H1 (cell line): ENCODE data around the gene ARMH2.

Source experiments
- CBX8 ChIP-seq: fragments of 300-800, 300-1000 bp; sonication (generic); IDR thresholded peaks from 2 replicates; pipeline ENCODE4 v1.7.1; 2016; ENCODE audit warnings: low read depth, low read length, borderline replicate concordance
- CTCF ChIP-seq, 3 experiments: IDR thresholded peaks; 1 replicate in 2 of 3; 2 replicates in 1 of 3; pipeline versions ENCODE4 v1.5.1 to v1.6.1; 2011; ENCODE audit warnings: low read length in 3 of 3, mild to moderate bottlenecking in 3 of 3, inconsistent platforms in 2 of 3, low read depth in 1 of 3, moderate library complexity in 1 of 3; ENCODE audit not compliant: insufficient read depth in 1 of 3; ENCODE audit errors: control extremely low read depth in 1 of 3
- EZH2 ChIP-seq: fragments of 200-600 bp; sonication (generic); IDR thresholded peaks from 2 replicates; pipeline ENCODE4 v1.7.1; 2012; ENCODE audit warnings: low read depth, mild to moderate bottlenecking, moderate library complexity, low read length, inconsistent platforms; ENCODE audit not compliant: severe bottlenecking
- FOSL1 ChIP-seq: IDR thresholded peaks from 2 replicates; pipeline ENCODE4 v1.6.1; 2011; ENCODE audit warnings: mild to moderate bottlenecking, low read depth, low read length, moderate library complexity; ENCODE audit not compliant: insufficient read depth
- KDM1A ChIP-seq: fragments of 200-600, 300-600 bp; sonication (generic); IDR thresholded peaks from 2 replicates; pipeline ENCODE4 v1.7.1; 2016; ENCODE audit warnings: mild to moderate bottlenecking, low read length, borderline replicate concordance
- POLR2A ChIP-seq, 2 experiments: IDR thresholded peaks; 1 replicate in 1 of 2; 2 replicates in 1 of 2; pipeline ENCODE4 v1.6.1; 2011; ENCODE audit warnings: low read depth in 2 of 2, low read length in 2 of 2, mild to moderate bottlenecking in 2 of 2; ENCODE audit errors: control extremely low read depth in 1 of 2
- POLR2AphosphoS5 ChIP-seq: IDR thresholded peaks from 2 replicates; pipeline ENCODE4 v1.6.1; 2011; ENCODE audit warnings: low read depth, low read length
- SP1 ChIP-seq: IDR thresholded peaks from 2 replicates; pipeline ENCODE4 v1.6.1; 2011; ENCODE audit warnings: low read depth, low read length
- TEAD4 ChIP-seq: IDR thresholded peaks from 2 replicates; pipeline ENCODE4 v1.6.1; 2012; ENCODE audit warnings: low read depth, low read length, inconsistent platforms, mixed read lengths

- TF ChIP-seq FOSL1 (no peak), TEAD4 (no peak), POLR2A (IDR thresholded peaks at IDR 0.05; ENCODE audit: control extremely low read depth in 1 of 2, low read depth in 2 of 2, low read length in 2 of 2) (no peak), EZH2 (no peak), SP1 (no peak), CTCF (IDR thresholded peaks at IDR 0.05; ENCODE audit: control extremely low read depth in 1 of 3, insufficient read depth in 1 of 3, low read depth in 1 of 3, low read length in 3 of 3) (no peak; a peak in 1 of 4 replicates), POLR2AphosphoS5 (no peak), CBX8 (no peak), KDM1A (no peak)
Measured at GRCh38 chr6:24766680-24767462, 31.8 kb downstream of the ARMH2 start.
